GM12801 (cell line): ENCODE data around the gene EXOC4.

Source experiments
- TF ChIP-seq, protein P1 (sequence below): IDR thresholded peaks from one replicate; pipeline ENCODE4 v1.5.1; 2011; ENCODE audit warnings: control low read depth; ENCODE audit not compliant: insufficient read length; ENCODE audit errors: extremely low read depth

Gene EXOC4

GRCh38 chr7:133963629-133964028 is 710.8 kb downstream of the EXOC4 start:
- TF ChIP-seq, protein P1, sequence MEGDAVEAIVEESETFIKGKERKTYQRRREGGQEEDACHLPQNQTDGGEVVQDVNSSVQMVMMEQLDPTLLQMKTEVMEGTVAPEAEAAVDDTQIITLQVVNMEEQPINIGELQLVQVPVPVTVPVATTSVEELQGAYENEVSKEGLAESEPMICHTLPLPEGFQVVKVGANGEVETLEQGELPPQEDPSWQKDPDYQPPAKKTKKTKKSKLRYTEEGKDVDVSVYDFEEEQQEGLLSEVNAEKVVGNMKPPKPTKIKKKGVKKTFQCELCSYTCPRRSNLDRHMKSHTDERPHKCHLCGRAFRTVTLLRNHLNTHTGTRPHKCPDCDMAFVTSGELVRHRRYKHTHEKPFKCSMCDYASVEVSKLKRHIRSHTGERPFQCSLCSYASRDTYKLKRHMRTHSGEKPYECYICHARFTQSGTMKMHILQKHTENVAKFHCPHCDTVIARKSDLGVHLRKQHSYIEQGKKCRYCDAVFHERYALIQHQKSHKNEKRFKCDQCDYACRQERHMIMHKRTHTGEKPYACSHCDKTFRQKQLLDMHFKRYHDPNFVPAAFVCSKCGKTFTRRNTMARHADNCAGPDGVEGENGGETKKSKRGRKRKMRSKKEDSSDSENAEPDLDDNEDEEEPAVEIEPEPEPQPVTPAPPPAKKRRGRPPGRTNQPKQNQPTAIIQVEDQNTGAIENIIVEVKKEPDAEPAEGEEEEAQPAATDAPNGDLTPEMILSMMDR, result no peak

DNA sequence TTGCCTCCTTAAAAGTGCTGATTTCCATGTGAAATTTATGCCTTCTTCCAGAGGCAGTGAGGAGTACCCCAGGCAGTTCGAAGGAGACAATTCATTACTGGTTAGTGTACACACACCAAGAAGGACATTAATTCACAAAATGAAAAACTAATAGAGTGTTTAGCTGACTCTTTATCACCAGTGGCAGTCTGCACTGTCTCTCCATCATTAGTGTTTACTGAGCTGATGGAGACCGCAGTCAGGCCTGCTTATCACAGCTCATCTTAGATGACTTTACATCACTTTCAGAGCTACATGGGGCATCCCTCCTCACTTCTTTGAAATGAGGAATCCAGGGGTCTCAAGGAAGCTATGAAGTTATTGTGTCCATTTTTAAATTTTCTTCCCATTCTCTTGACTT is 718.7 kb downstream of the EXOC4 start:
- TF ChIP-seq, protein P1, result no peak

- TF ChIP-seq, protein P1, result no peak
Observed at GRCh38 chr7:133973710-133974109, 720.8 kb downstream of the EXOC4 start.

GRCh38 chr7:133975130-133975529 is 722.3 kb downstream of the EXOC4 start:
- TF ChIP-seq, protein P1, result no peak

DNA sequence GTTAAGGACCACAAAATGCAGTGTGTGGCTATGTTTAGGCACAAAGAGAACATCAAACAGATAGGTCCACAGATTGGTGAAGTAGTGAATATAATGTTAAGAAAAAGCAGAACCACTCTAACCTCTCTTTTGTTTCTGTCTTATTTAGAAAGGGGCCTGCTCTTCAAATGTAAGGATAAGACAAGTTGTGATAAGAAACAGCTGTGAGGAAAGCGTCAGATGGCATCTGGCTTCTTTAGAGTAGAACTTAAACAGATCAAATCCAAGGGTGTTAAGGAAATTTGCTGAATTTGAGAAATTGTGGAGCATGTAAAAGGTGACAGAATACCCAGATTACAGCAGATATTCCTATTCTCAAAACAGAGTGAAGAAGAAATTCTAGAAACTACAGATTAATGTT is 723.3 kb downstream of the EXOC4 start:
- TF ChIP-seq, protein P1, result no peak

- TF ChIP-seq, protein P1, result no peak
Observed at GRCh38 chr7:133977409-133978274, 724.8 kb downstream of the EXOC4 start.

- TF ChIP-seq, protein P1, result no peak
Observed at GRCh38 chr7:133978502-133979295, 725.8 kb downstream of the EXOC4 start.
